IMR-90 (cell line): ENCODE data around the gene CFAP299. TPM values are rescaled to one million over a fixed set of nuclear protein-coding genes. Genes with fewer than 3 reads are reported as not detected.
A peak's percentile ranks its signal among the peaks of the same experiment; 100 is the strongest.

Experiments
- ATAC-seq: fragments of 200-7000 bp; cut with Tn5 transposase; 2 replicates; pipeline ENCODE4 v1.9.1; 2020; ENCODE audit warnings: low read depth, mild to moderate bottlenecking, moderate library complexity
- BruUV-seq: library from RNA; stranded (reverse); fragments of 400-500 nt; replicated peaks from 2 replicates; lab custom pipeline; 2021; lab: Mats Ljungman, UMichigan
- CTCF ChIA-PET: fragments of 300-600 bp; formaldehyde crosslinking; extraction: SDS; loops from one replicate; lab custom pipeline; 2021; ENCODE audit warnings: antibody characterized with exemption; lab: Yijun Ruan, JAX
- POLR2A ChIA-PET: fragments of 300-600 bp; sonication (Branson Sonifier 250); formaldehyde crosslinking; loops from one replicate; lab custom pipeline; 2022; ENCODE audit warnings: antibody characterized with exemption; ENCODE audit not compliant: unreplicated experiment; lab: Charles Lee
- DNase-seq: peaks from one replicate; pipeline ENCODE4 v3.0.0; 2013
- H2AFZ ChIP-seq: replicated peaks from 2 replicates; pipeline ENCODE3; 2013; ENCODE audit warnings: low read length, mild to moderate bottlenecking; ENCODE audit not compliant: poor library complexity
- H2AK5ac ChIP-seq: 2 replicates; pipeline ENCODE4 v1.6.1; 2013; ENCODE audit warnings: low read depth, low read length, inconsistent platforms
- H2AK9ac ChIP-seq: replicated peaks from 2 replicates; pipeline ENCODE3; 2013; ENCODE audit warnings: mild to moderate bottlenecking, low read depth, low read length, moderate library complexity; ENCODE audit not compliant: poor library complexity
- H2BK120ac ChIP-seq: 2 replicates; pipeline ENCODE4 v1.6.1; 2013; ENCODE audit warnings: low read depth, low read length, inconsistent platforms
- H2BK15ac ChIP-seq: 3 replicates; pipeline ENCODE4 v1.6.1; 2013; ENCODE audit warnings: low read depth, low read length, inconsistent platforms
- H2BK20ac ChIP-seq: 2 replicates; pipeline ENCODE4 v1.6.1; 2013; ENCODE audit warnings: low read depth, mild to moderate bottlenecking, inconsistent platforms, low read length, moderate library complexity
- H2BK5ac ChIP-seq: 2 replicates; pipeline ENCODE4 v1.6.1; 2013; ENCODE audit warnings: mild to moderate bottlenecking, low read depth, low read length, inconsistent platforms; ENCODE audit not compliant: poor library complexity, severe bottlenecking
- H3K14ac ChIP-seq: replicated peaks from 2 replicates; pipeline ENCODE4 v1.6.1; 2013; ENCODE audit warnings: low read depth, low read length, inconsistent platforms
- H3K18ac ChIP-seq: 2 replicates; pipeline ENCODE4 v1.6.1; 2013; ENCODE audit warnings: low read depth, low read length, control low read depth
- H3K23ac ChIP-seq: 2 replicates; pipeline ENCODE4 v1.6.1; 2013; ENCODE audit warnings: low read depth, low read length, inconsistent platforms
- H3K27ac ChIP-seq: 2 replicates; pipeline ENCODE4 v1.5.1; 2013; ENCODE audit warnings: mild to moderate bottlenecking, control low read depth, low read length; ENCODE audit not compliant: insufficient read depth
- H3K27me3 ChIP-seq: 2 replicates; pipeline ENCODE4 v1.6.1; 2013; ENCODE audit warnings: low read length; ENCODE audit not compliant: control insufficient read depth, insufficient read depth
- H3K36me3 ChIP-seq: 2 replicates; pipeline ENCODE4 v1.6.1; 2013; ENCODE audit warnings: low read length, mixed read lengths; ENCODE audit not compliant: control insufficient read depth, insufficient read depth
- H3K4ac ChIP-seq: 2 replicates; pipeline ENCODE4 v1.6.1; 2013; ENCODE audit warnings: low read depth, low read length, inconsistent platforms
- H3K4me1 ChIP-seq: 2 replicates; pipeline ENCODE4 v1.6.1; 2013; ENCODE audit warnings: low read length, mixed read lengths; ENCODE audit not compliant: control insufficient read depth, insufficient read depth
- H3K4me2 ChIP-seq: 2 replicates; pipeline ENCODE4 v1.6.1; 2013; ENCODE audit warnings: low read depth, mild to moderate bottlenecking, control low read depth, low read length, moderate library complexity
- H3K4me3 ChIP-seq: 2 replicates; pipeline ENCODE4 v1.5.1; 2013; ENCODE audit warnings: low read depth, mild to moderate bottlenecking, control low read depth, low read length, moderate library complexity; ENCODE audit not compliant: insufficient read depth
- H3K56ac ChIP-seq: 2 replicates; pipeline ENCODE4 v1.6.1; 2013; ENCODE audit warnings: low read length, inconsistent platforms; ENCODE audit not compliant: insufficient read depth; ENCODE audit errors: extremely low read depth
- H3K79me1 ChIP-seq, 2 experiments: 2 replicates each; pipeline ENCODE4 v1.6.1; 2013; ENCODE audit warnings: low read length in 2 of 2, inconsistent platforms in 1 of 2, low read depth in 1 of 2
- H3K9ac ChIP-seq: 2 replicates; pipeline ENCODE4 v1.6.1; 2013; ENCODE audit warnings: low read depth, low read length, control low read depth
- H3K9me1 ChIP-seq: 2 replicates; pipeline ENCODE4 v1.6.1; 2013; ENCODE audit warnings: low read length, inconsistent platforms; ENCODE audit not compliant: insufficient read depth
- H3K9me3 ChIP-seq: 2 replicates; pipeline ENCODE4 v1.6.1; 2013; ENCODE audit warnings: low read length; ENCODE audit not compliant: control insufficient read depth, insufficient read depth
- H4K20me1 ChIP-seq: 2 replicates; pipeline ENCODE4 v1.6.1; 2013; ENCODE audit warnings: low read length, inconsistent platforms; ENCODE audit not compliant: insufficient read depth
- H4K5ac ChIP-seq: 2 replicates; pipeline ENCODE4 v1.6.1; 2013; ENCODE audit warnings: mild to moderate bottlenecking, low read depth, low read length, control low read depth
- H4K8ac ChIP-seq, 2 experiments: 2 replicates each; pipeline ENCODE4 v1.6.1; 2013; ENCODE audit warnings: low read depth in 2 of 2, low read length in 2 of 2, control low read depth in 1 of 2, inconsistent platforms in 1 of 2
- H4K91ac ChIP-seq: 2 replicates; pipeline ENCODE4 v1.6.1; 2013; ENCODE audit warnings: low read depth, low read length, inconsistent platforms; ENCODE audit not compliant: insufficient read depth
- CEBPB ChIP-seq: IDR thresholded peaks from 2 replicates; pipeline ENCODE4 v1.6.1; 2012; ENCODE audit warnings: low read depth, low read length, improper control_type of control experiment
- FOS ChIP-seq: fragments of 150-350 bp; IDR thresholded peaks from 2 replicates; pipeline ENCODE4 v1.6.1; 2016; ENCODE audit warnings: low read depth, low read length
- MAFK ChIP-seq: IDR thresholded peaks from 2 replicates; pipeline ENCODE4 v1.6.1; 2012; ENCODE audit warnings: low read depth, low read length, improper control_type of control experiment
- MAZ ChIP-seq: IDR thresholded peaks from 2 replicates; pipeline ENCODE4 v1.6.1; 2012; ENCODE audit warnings: low read depth, mild to moderate bottlenecking, low read length, improper control_type of control experiment, moderate library complexity, borderline replicate concordance
- POLR2A ChIP-seq: IDR thresholded peaks from 2 replicates; pipeline ENCODE4 v1.6.1; 2012; ENCODE audit warnings: mild to moderate bottlenecking, low read depth, low read length
- SMC3 ChIP-seq: fragments of 150-350 bp; IDR thresholded peaks from 2 replicates; pipeline ENCODE4 v1.6.1; 2016; ENCODE audit warnings: low read depth, mild to moderate bottlenecking, antibody characterized with exemption, low read length, moderate library complexity
- WGBS, 2 experiments: methylation state at CpG; one replicate each; pipeline versions ENCODE4 v1.1.5 to v1.1.7; 2013; ENCODE audit warnings: missing lambda C conversion rate in 2 of 2; ENCODE audit not compliant: insufficient read length in 1 of 2; ENCODE audit errors: extremely low coverage in 2 of 2; 5-methylcytosine and 5-hydroxymethylcytosine counted together
- dilution Hi-C: fragments of 300-500 bp; cut with HindIII; formaldehyde crosslinking; loops from one replicate; pipeline ENCODE4 v1.14.3; 2018; ENCODE audit warnings: low sequenced_read_pairs; ENCODE audit not compliant: unreplicated experiment
- in situ Hi-C: fragments of 300-500 bp; cut with MboI; formaldehyde crosslinking; loops from 3 replicates; pipeline ENCODE4 v1.14.3; 2019; ENCODE audit warnings: low sequenced_read_pairs, inconsistent platforms, mixed read lengths
- intact Hi-C: fragments of 100-400 bp; cut with micrococcal nuclease; formaldehyde crosslinking; loops from 2 replicates; pipeline ENCODE4 v1.10.0; 2022
- polyA plus RNA-seq, 3 experiments: library from polyadenylated mRNA; depleted of rRNA; stranded (reverse); fragments of >200 nt; gene quantifications; 2 replicates each; pipeline ENCODE4 v1.2.3, GENCODE V29; 2012; ENCODE audit warnings: low replicate concordance in 1 of 3
- total RNA-seq: library from RNA; depleted of rRNA; stranded (reverse); fragments of >200 nt; gene quantifications from 2 replicates; pipeline ENCODE4 v1.2.3, GENCODE V29; 2012

The CFAP299 gene
- total and polyA plus RNA-seq, 2 of the 4 experiments (the other 2 are of a cell fraction) = 1.0 to 1.1 TPM

DNA sequence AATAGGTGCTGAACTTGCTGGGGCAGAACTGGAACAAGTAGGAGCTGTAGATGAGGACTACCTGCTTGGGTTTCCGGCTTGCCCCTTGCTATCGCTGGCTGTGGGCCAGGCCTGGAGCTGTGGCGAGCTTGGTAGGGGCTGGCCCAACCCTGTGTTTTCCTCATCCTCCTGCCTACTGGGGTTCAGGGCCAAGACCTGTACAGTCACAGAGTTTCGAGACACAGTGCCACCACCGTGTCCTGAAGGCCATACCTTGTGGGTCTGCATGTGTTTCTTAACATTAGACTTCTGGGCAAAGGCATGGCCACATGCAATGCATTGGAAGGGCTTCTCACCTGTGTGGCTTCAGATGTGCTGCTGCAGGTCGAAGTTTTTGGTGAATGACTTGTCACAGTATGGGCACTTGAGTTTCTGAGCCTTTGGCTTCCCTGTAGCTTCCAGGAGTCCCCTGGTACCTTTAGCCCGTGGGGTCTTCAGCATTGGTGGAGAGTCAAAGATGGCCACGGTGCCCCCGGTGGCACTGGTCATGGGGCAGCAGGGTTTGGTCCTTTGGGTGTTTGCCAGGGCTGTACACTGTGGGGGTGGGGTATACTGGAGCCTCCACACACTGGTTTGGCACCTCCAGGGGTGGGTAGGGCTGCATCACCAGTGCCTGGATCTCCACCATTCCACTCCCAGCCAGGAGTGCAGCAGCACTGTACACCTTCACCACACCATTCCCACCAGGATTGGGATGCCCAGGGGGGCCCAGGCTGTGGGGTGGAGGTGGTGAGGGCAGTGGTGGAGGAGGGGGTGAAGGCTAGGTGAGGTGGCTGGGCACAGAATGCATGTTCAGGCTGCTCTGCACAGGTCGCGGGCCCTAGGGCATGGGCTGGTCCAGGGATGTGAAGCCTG lies 52.1 kb downstream of the CFAP299 start:
- no peaks in the 10 kb centered on the region; the same call in 1 of the 2 replicates for H3K4me1 ChIP-seq
- ATAC-seq (no peak), DNase-seq (no peak)
- H3K27me3 ChIP-seq = no peaks in the 10 kb centered on the region
- no peaks in the 10 kb centered on the region for H3K36me3 ChIP-seq
- CTCF ChIA-PET = no interaction called here
- H2AK5ac ChIP-seq = no peak overlapping the region
- no peak overlapping the region for H2BK20ac ChIP-seq
- no peak for TF ChIP-seq FOS
- no peak for TF ChIP-seq CEBPB
- TF ChIP-seq POLR2A = no peak
- no peak for TF ChIP-seq MAZ
- TF ChIP-seq MAFK = no peak
- TF ChIP-seq SMC3 = no peak
- H3K4me2 ChIP-seq = no peak overlapping the region
- intact Hi-C loops (no loop called here), dilution Hi-C loops (no loop called here), in situ Hi-C loops (no loop called here)
- no peak overlapping the region for H3K27ac ChIP-seq
- no peak overlapping the region for H3K9ac ChIP-seq
- no peak overlapping the region for H3K23ac ChIP-seq
- H3K4ac ChIP-seq = no peak overlapping the region
- no peak overlapping the region; the same call in 1 of the 2 replicates for H3K14ac ChIP-seq
- peaks cover 0 to 3% of the 10 kb centered on the region in 2 experiments; a peak in 1 of 4 replicates for H3K79me1 ChIP-seq
- POLR2A ChIA-PET = no interaction called here
- peak overlapping the region; percentile 21 for H2AFZ ChIP-seq
- 0 out of 2 replicates have a peak, but pooled peaks cover 2% of the 10 kb centered on the region for H3K9me3 ChIP-seq
- no peak overlapping the region for H3K18ac ChIP-seq
- BruUV-seq = no TSS peak
- 81% methylated on average over 3 of the region's 11 CpGs; no CpG with 5 or more reads in 1 of the 2 experiments for WGBS, 2 experiments
- no peaks in the 10 kb centered on the region; the same call in 1 of the 2 replicates for H4K20me1 ChIP-seq
- no peak overlapping the region for H2AK9ac ChIP-seq
- H3K4me3 ChIP-seq = no peak overlapping the region
- no peak overlapping the region for H4K5ac ChIP-seq
- H4K91ac ChIP-seq = no peak overlapping the region
- H2BK15ac ChIP-seq = no peak overlapping the region
- H2BK120ac ChIP-seq = no peak overlapping the region
- H4K8ac ChIP-seq = no peak overlapping the region
- H3K56ac ChIP-seq = no peak overlapping the region
- peaks cover 2% of the 10 kb centered on the region; the same call in 1 of the 2 replicates for H3K9me1 ChIP-seq
- H2BK5ac ChIP-seq = no peak overlapping the region
